ENCODE results near the gene ABR.

GRCh38 chr17:1027044-1027443 lies 152.7 kb downstream of the ABR start:
- TF ChIP-seq CTCF (IDR thresholded peaks at IDR 0.05) (no peak), EZH2 (IDR thresholded peaks at IDR 0.05) (no peak)
